Suprapubic skin (tissue), 4 donors: Measurements from ENCODE around the gene TMCC2.

Experiments used
- EP300 ChIP-seq: sonication (generic); formaldehyde crosslinking; IDR thresholded peaks from one replicate; pipeline ENCODE4 v1.6.1; 2017; ENCODE audit warnings: antibody characterized with exemption
- POLR2A ChIP-seq, 2 donors: fragments of 450-650 bp; IDR thresholded peaks; one replicate each; pipeline ENCODE4 v1.6.1; 2017; ENCODE audit warnings: antibody characterized with exemption in 2 of 2, mild to moderate bottlenecking in 2 of 2, moderate library complexity in 2 of 2
- POLR2AphosphoS5 ChIP-seq, 3 donors: sonication (generic); formaldehyde crosslinking; IDR thresholded peaks; one replicate each; pipeline ENCODE4 v1.6.1; 2017; ENCODE audit warnings: antibody characterized with exemption in 3 of 3
- TF ChIP-seq, protein P1 (sequence below), 2 donors: fragments of 200-600 bp in 1 of 2; fragments of 450-650 bp in 1 of 2; sonication (generic) in 1 of 2; IDR thresholded peaks; one replicate each; pipeline ENCODE4 v1.5.1; 2016 to 2019; ENCODE audit warnings: antibody characterized with exemption in 2 of 2, mild to moderate bottlenecking in 1 of 2, moderate library complexity in 1 of 2

DNA sequence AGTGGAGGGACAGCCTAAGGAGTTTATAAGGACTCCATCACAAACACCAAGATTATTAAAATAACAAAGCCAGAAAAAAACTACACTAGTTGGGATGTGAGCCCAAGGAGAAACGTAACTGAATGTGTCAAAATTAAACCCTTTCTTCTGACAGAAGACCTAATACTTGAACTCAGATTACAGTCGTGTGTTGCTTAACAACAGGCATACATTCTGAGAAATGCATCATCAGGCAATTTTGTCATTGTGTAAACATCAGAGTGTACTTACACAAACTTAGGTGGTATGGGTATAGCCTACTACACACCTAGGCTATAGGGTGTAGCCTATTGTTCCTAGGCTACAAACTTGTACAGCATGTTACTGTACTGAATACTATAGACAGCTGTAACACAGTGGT lies 39.6 kb upstream of the TMCC2 start:
- TF ChIP-seq, protein P1, sequence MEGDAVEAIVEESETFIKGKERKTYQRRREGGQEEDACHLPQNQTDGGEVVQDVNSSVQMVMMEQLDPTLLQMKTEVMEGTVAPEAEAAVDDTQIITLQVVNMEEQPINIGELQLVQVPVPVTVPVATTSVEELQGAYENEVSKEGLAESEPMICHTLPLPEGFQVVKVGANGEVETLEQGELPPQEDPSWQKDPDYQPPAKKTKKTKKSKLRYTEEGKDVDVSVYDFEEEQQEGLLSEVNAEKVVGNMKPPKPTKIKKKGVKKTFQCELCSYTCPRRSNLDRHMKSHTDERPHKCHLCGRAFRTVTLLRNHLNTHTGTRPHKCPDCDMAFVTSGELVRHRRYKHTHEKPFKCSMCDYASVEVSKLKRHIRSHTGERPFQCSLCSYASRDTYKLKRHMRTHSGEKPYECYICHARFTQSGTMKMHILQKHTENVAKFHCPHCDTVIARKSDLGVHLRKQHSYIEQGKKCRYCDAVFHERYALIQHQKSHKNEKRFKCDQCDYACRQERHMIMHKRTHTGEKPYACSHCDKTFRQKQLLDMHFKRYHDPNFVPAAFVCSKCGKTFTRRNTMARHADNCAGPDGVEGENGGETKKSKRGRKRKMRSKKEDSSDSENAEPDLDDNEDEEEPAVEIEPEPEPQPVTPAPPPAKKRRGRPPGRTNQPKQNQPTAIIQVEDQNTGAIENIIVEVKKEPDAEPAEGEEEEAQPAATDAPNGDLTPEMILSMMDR (IDR thresholded peaks at IDR 0.05) = no peak
- TF ChIP-seq POLR2A (IDR thresholded peaks at IDR 0.05) (no peak), POLR2AphosphoS5 (IDR thresholded peaks at IDR 0.05) (no peak), EP300 (no peak)
